ENCODE results near the gene CCDC7.
A peak's percentile ranks its signal among the peaks of the same experiment; 100 is the strongest.

The CCDC7 gene

DNA sequence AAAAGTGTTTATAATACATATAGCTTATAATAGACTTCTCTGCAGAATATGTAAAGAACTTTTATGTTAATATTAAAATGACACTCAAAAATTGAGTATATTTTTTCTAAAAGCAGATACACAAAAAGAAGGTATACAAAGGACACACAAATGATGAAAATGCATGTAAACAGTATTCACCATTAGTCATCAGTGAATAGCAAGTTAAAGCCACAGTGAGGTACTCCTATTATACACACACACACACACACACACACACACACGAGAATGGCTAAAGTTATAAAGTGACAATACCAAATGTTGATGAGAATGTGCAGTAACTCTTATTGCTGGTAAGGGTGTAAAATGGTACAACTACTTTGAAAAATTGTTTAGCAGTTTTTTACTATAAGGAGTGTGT is 419.2 kb downstream of the CCDC7 start:
- Histone ChIP-seq H3K36me3 (ENCODE audit: control insufficient read depth, insufficient read depth, low read length) (no peaks in the 10 kb centered on the region), H3K4me2 (ENCODE audit: low read length) (no peak overlapping the region), H3K9ac (no peak overlapping the region), H3K27me3 (ENCODE audit: control insufficient read depth, insufficient read depth, low read length) (no peaks in the 10 kb centered on the region), H3K4me1 (no peaks in the 10 kb centered on the region), H2AFZ (no peak overlapping the region), H3K9me3 (ENCODE audit: control insufficient read depth, low read length) (no peaks in the 10 kb centered on the region), H3K79me2 (no peaks in the 10 kb centered on the region), H3K4me3 (ENCODE audit: low read depth, low read length) (no peak overlapping the region), H3K27ac (no peak overlapping the region)
- TF ChIP-seq, protein P1, sequence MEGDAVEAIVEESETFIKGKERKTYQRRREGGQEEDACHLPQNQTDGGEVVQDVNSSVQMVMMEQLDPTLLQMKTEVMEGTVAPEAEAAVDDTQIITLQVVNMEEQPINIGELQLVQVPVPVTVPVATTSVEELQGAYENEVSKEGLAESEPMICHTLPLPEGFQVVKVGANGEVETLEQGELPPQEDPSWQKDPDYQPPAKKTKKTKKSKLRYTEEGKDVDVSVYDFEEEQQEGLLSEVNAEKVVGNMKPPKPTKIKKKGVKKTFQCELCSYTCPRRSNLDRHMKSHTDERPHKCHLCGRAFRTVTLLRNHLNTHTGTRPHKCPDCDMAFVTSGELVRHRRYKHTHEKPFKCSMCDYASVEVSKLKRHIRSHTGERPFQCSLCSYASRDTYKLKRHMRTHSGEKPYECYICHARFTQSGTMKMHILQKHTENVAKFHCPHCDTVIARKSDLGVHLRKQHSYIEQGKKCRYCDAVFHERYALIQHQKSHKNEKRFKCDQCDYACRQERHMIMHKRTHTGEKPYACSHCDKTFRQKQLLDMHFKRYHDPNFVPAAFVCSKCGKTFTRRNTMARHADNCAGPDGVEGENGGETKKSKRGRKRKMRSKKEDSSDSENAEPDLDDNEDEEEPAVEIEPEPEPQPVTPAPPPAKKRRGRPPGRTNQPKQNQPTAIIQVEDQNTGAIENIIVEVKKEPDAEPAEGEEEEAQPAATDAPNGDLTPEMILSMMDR (IDR thresholded peaks at IDR 0.05): no peak

DNA sequence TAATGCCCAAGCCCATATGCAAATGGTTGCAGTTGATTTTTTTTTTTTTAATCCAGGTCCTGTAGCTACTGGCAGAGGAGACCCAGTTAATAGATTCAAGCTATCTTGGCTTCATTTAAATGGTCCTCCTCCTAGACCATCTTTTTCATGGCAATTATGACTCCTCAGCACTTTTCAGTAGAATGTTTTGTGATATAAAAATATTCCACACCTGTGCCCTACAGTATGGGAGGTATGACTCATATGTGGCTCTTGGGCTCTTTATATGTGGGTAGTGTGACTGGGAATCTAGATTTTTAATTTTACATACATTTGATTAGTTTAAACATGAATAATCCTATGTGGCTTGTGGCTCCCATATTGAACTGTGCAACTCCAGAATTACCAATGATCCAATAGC is 432.0 kb downstream of the CCDC7 start:
- no peaks in the 10 kb centered on the region for H3K9me3 ChIP-seq (ENCODE audit: control insufficient read depth, low read length)
- TF ChIP-seq, protein P1 (IDR thresholded peaks at IDR 0.05): no peak
- no peak overlapping the region for H2AFZ ChIP-seq
- no peaks in the 10 kb centered on the region for H3K27me3 ChIP-seq (ENCODE audit: control insufficient read depth, insufficient read depth, low read length)
- no peaks in the 10 kb centered on the region for H3K36me3 ChIP-seq (ENCODE audit: control insufficient read depth, insufficient read depth, low read length)
- no peaks in the 10 kb centered on the region for H3K79me2 ChIP-seq
- H3K4me1 ChIP-seq: peaks cover 4% of the 10 kb centered on the region
- no peak overlapping the region for H3K27ac ChIP-seq
- H3K4me2 ChIP-seq (ENCODE audit: low read length): no peak overlapping the region
- no peak overlapping the region for H3K9ac ChIP-seq
- H3K4me3 ChIP-seq (ENCODE audit: low read depth, low read length): no peak overlapping the region

DNA sequence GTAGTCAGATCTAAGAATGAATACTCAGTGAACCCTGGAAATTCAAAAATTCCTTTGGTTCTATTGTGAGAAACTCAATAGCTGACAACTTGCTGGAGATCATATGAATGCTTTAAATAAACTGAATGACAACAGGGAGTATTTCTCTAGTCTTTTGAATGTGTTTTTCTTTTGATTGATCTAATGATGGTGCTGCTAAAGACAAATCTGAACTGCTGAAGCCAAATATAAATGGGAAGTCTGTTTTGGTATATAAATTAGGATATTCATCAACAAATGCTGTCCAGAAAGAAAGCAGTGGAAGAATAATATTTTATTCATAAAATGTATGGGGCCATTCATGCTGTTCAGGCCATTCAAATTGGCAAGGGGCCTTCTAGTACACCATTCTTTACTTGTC is 432.7 kb downstream of the CCDC7 start:
- Histone ChIP-seq H3K9ac (no peak overlapping the region), H3K36me3 (ENCODE audit: control insufficient read depth, insufficient read depth, low read length) (no peaks in the 10 kb centered on the region), H3K79me2 (no peaks in the 10 kb centered on the region), H3K4me3 (ENCODE audit: low read depth, low read length) (no peak overlapping the region), H3K9me3 (ENCODE audit: control insufficient read depth, low read length) (no peaks in the 10 kb centered on the region), H3K4me1 (peaks cover 4% of the 10 kb centered on the region), H3K4me2 (ENCODE audit: low read length) (no peak overlapping the region), H3K27me3 (ENCODE audit: control insufficient read depth, insufficient read depth, low read length) (no peaks in the 10 kb centered on the region), H3K27ac (no peak overlapping the region), H2AFZ (no peak overlapping the region)
- TF ChIP-seq, protein P1 (IDR thresholded peaks at IDR 0.05): no peak

DNA sequence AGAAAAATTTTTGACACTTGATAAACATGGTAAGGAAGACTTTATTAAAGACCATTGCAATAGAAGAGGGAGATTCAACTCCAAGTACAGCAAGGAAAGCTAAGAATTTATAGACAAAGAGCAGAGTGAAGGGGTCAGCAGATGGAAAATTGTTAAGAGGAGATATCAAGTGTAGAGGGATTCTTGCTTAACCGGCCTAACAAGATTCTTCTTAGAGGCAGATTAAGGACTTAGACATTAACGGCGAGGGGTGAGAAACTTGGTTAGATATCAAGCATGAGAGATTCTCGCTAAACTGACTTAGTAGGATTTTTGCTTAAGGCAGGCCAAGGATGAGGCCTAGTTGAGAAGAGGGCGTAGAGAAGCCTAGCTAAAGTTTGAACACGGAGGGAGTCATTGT is 436.1 kb downstream of the CCDC7 start:
- Histone ChIP-seq H3K9ac (no peak overlapping the region), H3K4me3 (ENCODE audit: low read depth, low read length) (peak overlapping the region; percentile 9), H2AFZ (peak overlapping the region; percentile 4), H3K9me3 (ENCODE audit: control insufficient read depth, low read length) (no peaks in the 10 kb centered on the region), H3K79me2 (no peaks in the 10 kb centered on the region), H3K4me1 (peaks cover 4% of the 10 kb centered on the region), H3K27ac (peak overlapping the region; percentile 25), H3K27me3 (ENCODE audit: control insufficient read depth, insufficient read depth, low read length) (no peaks in the 10 kb centered on the region), H3K4me2 (ENCODE audit: low read length) (peak overlapping the region; percentile 53), H3K36me3 (ENCODE audit: control insufficient read depth, insufficient read depth, low read length) (no peaks in the 10 kb centered on the region)
- TF ChIP-seq, protein P1 (IDR thresholded peaks at IDR 0.05): no peak

DNA sequence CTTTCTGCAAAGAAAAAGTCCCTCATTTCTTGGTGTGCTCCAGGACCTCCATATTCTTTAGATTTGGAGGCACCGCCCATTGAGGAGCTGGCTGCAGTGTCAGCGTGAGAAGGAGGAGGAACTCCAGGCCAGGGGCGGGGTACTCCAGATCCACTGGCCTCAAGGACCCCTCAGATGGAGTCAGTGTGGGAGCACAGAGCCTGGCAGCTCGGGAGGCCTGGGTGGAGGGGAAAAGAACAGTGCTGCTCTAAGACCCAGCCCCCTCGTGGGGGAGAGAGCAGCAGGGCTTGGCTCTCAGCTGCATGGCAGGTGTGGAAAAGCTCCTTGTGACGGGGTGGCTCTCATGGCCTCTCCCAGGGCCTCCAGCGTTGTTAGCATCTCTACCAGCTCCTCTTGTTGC is 441.5 kb downstream of the CCDC7 start:
- no peaks in the 10 kb centered on the region for H3K4me1 ChIP-seq
- H3K27me3 ChIP-seq (ENCODE audit: control insufficient read depth, insufficient read depth, low read length): no peaks in the 10 kb centered on the region
- no peak overlapping the region for H2AFZ ChIP-seq
- TF ChIP-seq, protein P1 (IDR thresholded peaks at IDR 0.05): no peak
- H3K27ac ChIP-seq: no peak overlapping the region
- no peak overlapping the region for H3K4me2 ChIP-seq (ENCODE audit: low read length)
- H3K4me3 ChIP-seq (ENCODE audit: low read depth, low read length): no peak overlapping the region
- H3K79me2 ChIP-seq: no peaks in the 10 kb centered on the region
- no peak overlapping the region for H3K9ac ChIP-seq
- no peaks in the 10 kb centered on the region for H3K9me3 ChIP-seq (ENCODE audit: control insufficient read depth, low read length)
- H3K36me3 ChIP-seq (ENCODE audit: control insufficient read depth, insufficient read depth, low read length): no peaks in the 10 kb centered on the region

Data from parathyroid adenoma (tissue), 2 donors.